Fibroblast of mammary gland (primary cell): Measurements from ENCODE around the gene ATXN7.

ENCODE experiments used
- DNase-seq: peaks from one replicate; pipeline ENCODE4 v3.0.0-alpha.2; 2010; ENCODE audit warnings: low read depth
- H3K4me3 ChIP-seq: 2 replicates; pipeline ENCODE4 v1.5.1; 2011; ENCODE audit warnings: low read depth, mild to moderate bottlenecking, low read length, moderate library complexity; ENCODE audit not compliant: control insufficient read depth
- CTCF ChIP-seq: conservative IDR thresholded peaks from 2 replicates; pipeline ENCODE4 v1.5.1; 2011; ENCODE audit warnings: low read depth, low read length, inconsistent platforms; ENCODE audit not compliant: control insufficient read depth, insufficient read depth

Gene ATXN7

GRCh38 chr3:63946753-63947152, 83.1 kb downstream of the ATXN7 start:
- no peak for TF ChIP-seq CTCF
- no peak for DNase-seq
- no peak overlapping the region for H3K4me3 ChIP-seq

DNA sequence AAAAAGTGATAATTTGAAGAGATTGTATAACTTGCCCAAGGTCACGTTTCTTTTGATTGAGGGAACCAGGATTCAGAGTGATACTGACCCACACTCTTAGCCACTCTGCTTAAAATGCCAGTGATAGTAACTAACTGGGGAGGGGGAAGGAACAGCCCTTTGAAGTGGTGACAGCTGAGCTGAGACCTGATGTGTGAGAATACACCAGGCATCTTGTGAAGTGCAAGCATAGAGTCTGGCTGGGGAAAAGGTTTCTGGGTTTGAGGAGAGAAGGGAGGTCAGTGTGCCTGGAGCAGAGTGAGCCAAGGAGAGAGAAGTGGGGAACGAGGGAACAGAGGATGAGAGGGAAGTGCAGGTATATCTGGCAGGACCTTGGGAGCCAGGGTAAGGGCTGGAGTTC, 83.9 kb downstream of the ATXN7 start:
- TF ChIP-seq CTCF: no peak
- no peak for DNase-seq
- H3K4me3 ChIP-seq: no peak overlapping the region

DNA sequence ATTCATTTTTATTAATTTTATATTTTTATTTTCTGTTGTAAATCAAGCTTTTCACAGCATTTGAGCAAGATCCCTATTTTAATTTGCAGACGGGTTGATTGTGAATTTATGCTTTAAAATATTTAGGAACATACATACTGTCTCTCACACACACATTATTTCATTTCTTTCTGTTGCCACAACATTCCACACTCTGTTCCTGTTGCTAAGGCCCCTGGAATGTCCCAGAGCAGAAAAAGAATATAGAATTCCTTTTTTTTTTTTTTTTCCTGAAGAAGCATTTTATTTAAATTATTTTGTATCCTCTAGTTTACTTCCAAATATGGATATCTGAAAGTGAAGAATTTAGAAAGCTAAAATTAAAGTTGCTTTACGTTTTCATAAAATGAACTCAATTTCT, 85.3 kb downstream of the ATXN7 start:
- no peak for TF ChIP-seq CTCF
- H3K4me3 ChIP-seq: no peak overlapping the region
- DNase-seq: peak; percentile 30

DNA sequence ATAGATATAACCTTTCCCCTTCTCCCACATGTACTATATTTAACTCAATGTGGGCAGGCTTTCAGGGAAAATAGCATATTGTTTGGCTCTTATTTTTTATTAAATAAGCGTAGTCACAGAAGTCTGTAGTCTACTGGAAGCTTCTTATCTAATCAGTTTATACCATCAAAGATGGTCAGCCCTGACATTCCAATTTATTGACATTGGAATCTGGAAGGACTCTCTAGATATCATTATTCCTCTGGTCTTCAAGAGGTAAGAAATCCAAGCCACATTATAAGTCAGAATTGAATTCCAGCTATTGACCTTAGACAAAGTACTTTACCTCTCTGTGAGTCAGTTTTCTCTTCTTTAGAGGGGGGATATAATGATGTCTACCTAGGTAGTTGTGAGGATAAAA, 87.0 kb downstream of the ATXN7 start:
- no peak for DNase-seq
- no peak for TF ChIP-seq CTCF
- no peak overlapping the region for H3K4me3 ChIP-seq

- H3K4me3 ChIP-seq: no peak overlapping the region
- no peak for TF ChIP-seq CTCF
- no peak for DNase-seq
Measured at GRCh38 chr3:63951492-63952247, 88.0 kb downstream of the ATXN7 start.

DNA sequence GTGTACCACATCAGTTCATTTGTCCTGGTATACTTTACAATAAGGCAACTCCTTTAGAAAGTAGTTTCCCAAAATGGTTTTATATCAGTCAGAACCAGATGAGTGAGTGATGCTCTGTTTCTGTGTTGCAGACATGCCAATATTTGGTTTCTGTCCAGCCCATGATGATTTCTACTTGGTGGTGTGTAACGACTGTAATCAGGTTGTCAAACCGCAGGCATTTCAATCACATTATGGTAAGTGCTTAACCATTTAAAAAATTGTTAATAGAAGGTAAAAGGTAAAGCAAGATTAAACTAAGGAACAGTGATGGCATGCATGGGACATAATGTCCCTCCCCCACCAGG, 88.6 kb downstream of the ATXN7 start:
- no peak for DNase-seq

More for the DNA sequence above, 88.6 kb downstream of the ATXN7 start:
- no peak overlapping the region for H3K4me3 ChIP-seq
- TF ChIP-seq CTCF: no peak
